Caco-2 (cell line): ENCODE data around the gene NTN4. TPM values are rescaled to one million over a fixed set of nuclear protein-coding genes. Genes with fewer than 3 reads are reported as not detected.

Experiments
- BruUV-seq: library from RNA; stranded (reverse); fragments of 400-500 nt; replicated peaks from 2 replicates; lab custom pipeline; 2021; lab: Mats Ljungman, UMichigan
- CTCF ChIA-PET: fragments of 300-600 bp; sonication (Branson Sonifier 250); formaldehyde crosslinking; loops from one replicate; lab custom pipeline; 2022; ENCODE audit warnings: antibody characterized with exemption; lab: Charles Lee
- POLR2A ChIA-PET: fragments of 300-600 bp; sonication (Branson Sonifier 250); formaldehyde crosslinking; loops from one replicate; lab custom pipeline; 2022; ENCODE audit warnings: antibody characterized with exemption; lab: Charles Lee
- DNase-seq, 2 experiments: peaks; one replicate each; pipeline versions ENCODE4 v3.0.0 to v3.0.0-alpha.2; 2020 to 2022
- H3K27me3 ChIP-seq: replicated peaks from 2 replicates; pipeline ENCODE4 v1.6.0; 2011; ENCODE audit warnings: low read length; ENCODE audit not compliant: control insufficient read depth, insufficient read depth
- H3K36me3 ChIP-seq: 2 replicates; pipeline ENCODE4 v1.5.1; 2011; ENCODE audit warnings: low read length; ENCODE audit not compliant: control insufficient read depth, insufficient read depth
- H3K4me1 ChIP-seq: fragments of 250-450 bp; sonication (Bioruptor Pico); 2 replicates; pipeline ENCODE4 v1.5.1; 2020; ENCODE audit warnings: mild to moderate bottlenecking
- H3K4me3 ChIP-seq: 2 replicates; pipeline ENCODE4 v1.5.1; 2011; ENCODE audit warnings: low read depth, mild to moderate bottlenecking, control low read depth, low read length
- H3K9me3 ChIP-seq: fragments of 250-450 bp; sonication (Bioruptor Pico); 2 replicates; pipeline ENCODE4 v1.5.1; 2020; ENCODE audit warnings: mild to moderate bottlenecking, moderate library complexity
- H3K27ac Mint-ChIP-seq: one replicate; pipeline ENCODE4 v1.8.0; 2022; ENCODE audit warnings: mixed read lengths; ENCODE audit not compliant: unreplicated experiment
- H3K27me3 Mint-ChIP-seq: one replicate; pipeline ENCODE4 v1.8.0; 2022; ENCODE audit warnings: mixed read lengths; ENCODE audit not compliant: insufficient read depth, unreplicated experiment
- H3K36me3 Mint-ChIP-seq: one replicate; pipeline ENCODE4 v1.8.0; 2022; ENCODE audit warnings: mild to moderate bottlenecking, mixed read lengths; ENCODE audit not compliant: insufficient read depth, unreplicated experiment
- H3K4me1 Mint-ChIP-seq: one replicate; pipeline ENCODE4 v1.8.0; 2022; ENCODE audit warnings: low read depth, mixed read lengths; ENCODE audit not compliant: unreplicated experiment
- H3K4me3 Mint-ChIP-seq: one replicate; pipeline ENCODE4 v1.8.0; 2022; ENCODE audit warnings: mild to moderate bottlenecking, moderate library complexity, mixed read lengths; ENCODE audit not compliant: unreplicated experiment
- H3K9me3 Mint-ChIP-seq: one replicate; pipeline ENCODE4 v1.8.0; 2022; ENCODE audit warnings: mixed read lengths; ENCODE audit not compliant: unreplicated experiment
- CTCF ChIP-seq, 2 experiments: fragments of 200-600 bp in 1 of 2; IDR thresholded peaks; 1 replicate in 1 of 2; 2 replicates in 1 of 2; pipeline versions ENCODE4 v1.5.1 to v1.8.0; 2011 to 2022; ENCODE audit warnings: antibody characterized with exemption in 1 of 2, control low read depth in 1 of 2, inconsistent platforms in 1 of 2, low read depth in 1 of 2, low read length in 1 of 2, mild to moderate bottlenecking in 1 of 2, moderate library complexity in 1 of 2; ENCODE audit not compliant: insufficient read depth in 1 of 2, severe bottlenecking in 1 of 2, unreplicated experiment in 1 of 2
- intact Hi-C: fragments of 100-400 bp; cut with micrococcal nuclease; formaldehyde crosslinking; loops from one replicate; pipeline ENCODE4 v1.10.0; 2022; ENCODE audit not compliant: unreplicated experiment
- total RNA-seq: library from RNA; stranded (reverse); gene quantifications from 2 replicates; pipeline ENCODE4 v1.2.3, GENCODE V29; 2022

Gene NTN4
- total RNA-seq, 1 experiment from 2014 or later, result 54.1 TPM

GRCh38 chr12:95810411-95810810 lies 19.8 kb upstream of the NTN4 start:
- no peaks in the 10 kb centered on the region for H3K27me3 Mint-ChIP-seq
- H3K36me3 ChIP-seq, result no peaks in the 10 kb centered on the region
- peaks cover 17% of the 10 kb centered on the region for H3K4me1 Mint-ChIP-seq
- DNase-seq, result no peak
- no peaks in the 10 kb centered on the region for H3K36me3 Mint-ChIP-seq
- H3K4me1 ChIP-seq, result peaks cover 12% of the 10 kb centered on the region
- H3K9me3 Mint-ChIP-seq, result no peaks in the 10 kb centered on the region
- ChIA-PET POLR2A (no interaction called here), CTCF (no interaction called here)
- intact Hi-C loops, result no loop called here
- no peaks in the 10 kb centered on the region for H3K27me3 ChIP-seq
- no TSS peak for BruUV-seq
- no peaks in the 10 kb centered on the region; the same call in 1 of the 2 replicates for H3K9me3 ChIP-seq
- no peak overlapping the region for H3K27ac Mint-ChIP-seq
- no peak for TF ChIP-seq CTCF (IDR thresholded peaks at IDR 0.05; ENCODE audit: insufficient read depth in 1 of 2, low read depth in 1 of 2, low read length in 1 of 2, severe bottlenecking in 1 of 2, unreplicated experiment in 1 of 2)
- no peak overlapping the region for H3K4me3 ChIP-seq
- no peak overlapping the region for H3K4me3 Mint-ChIP-seq

DNA sequence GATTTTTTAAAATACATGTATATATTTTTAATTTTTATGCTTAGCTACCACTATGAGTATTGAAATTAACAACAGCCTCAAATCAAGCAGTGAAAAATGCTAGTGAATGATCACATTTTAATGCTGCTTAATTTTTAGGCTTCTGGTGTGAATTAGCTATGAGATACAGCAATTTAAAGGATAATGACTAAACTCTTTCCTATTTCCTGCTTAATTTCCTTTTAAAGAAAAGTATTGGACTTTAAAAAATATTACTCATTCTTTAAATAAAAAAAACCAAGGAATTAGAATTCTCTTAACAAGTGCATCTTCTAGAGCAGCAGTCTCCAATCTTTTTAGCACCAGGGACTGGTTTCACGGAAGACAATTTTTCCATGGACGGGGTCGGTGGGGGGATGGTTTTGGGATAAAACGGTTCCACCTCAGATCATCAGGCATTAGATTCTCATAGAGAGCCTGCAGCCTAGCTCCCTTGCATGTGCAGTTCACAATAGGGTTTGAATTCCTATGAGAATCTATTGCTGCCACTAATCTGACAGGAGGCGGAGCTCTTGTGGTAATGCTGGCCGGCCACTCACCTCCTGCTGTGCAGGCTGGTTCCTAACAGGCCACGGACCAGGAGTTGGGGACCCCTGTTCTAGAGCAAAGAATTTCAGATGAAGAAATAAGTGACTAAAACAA lies 18.6 kb upstream of the NTN4 start:
- DNase-seq, result no peak
- ChIA-PET CTCF (no interaction called here), POLR2A (no interaction called here)
- H3K36me3 ChIP-seq, result no peaks in the 10 kb centered on the region
- no peak overlapping the region for H3K4me3 Mint-ChIP-seq
- no peak overlapping the region for H3K27ac Mint-ChIP-seq
- H3K36me3 Mint-ChIP-seq, result no peaks in the 10 kb centered on the region
- H3K27me3 ChIP-seq, result no peaks in the 10 kb centered on the region
- no TSS peak for BruUV-seq
- no peak for TF ChIP-seq CTCF (IDR thresholded peaks at IDR 0.05; ENCODE audit: insufficient read depth in 1 of 2, low read depth in 1 of 2, low read length in 1 of 2, severe bottlenecking in 1 of 2, unreplicated experiment in 1 of 2)
- intact Hi-C loops, result no loop called here
- no peaks in the 10 kb centered on the region for H3K9me3 Mint-ChIP-seq
- no peaks in the 10 kb centered on the region; the same call in 1 of the 2 replicates for H3K9me3 ChIP-seq
- peaks cover 25% of the 10 kb centered on the region for H3K4me1 Mint-ChIP-seq
- H3K4me3 ChIP-seq, result no peak overlapping the region
- no peaks in the 10 kb centered on the region for H3K27me3 Mint-ChIP-seq
- H3K4me1 ChIP-seq, result peaks cover 22% of the 10 kb centered on the region

DNA sequence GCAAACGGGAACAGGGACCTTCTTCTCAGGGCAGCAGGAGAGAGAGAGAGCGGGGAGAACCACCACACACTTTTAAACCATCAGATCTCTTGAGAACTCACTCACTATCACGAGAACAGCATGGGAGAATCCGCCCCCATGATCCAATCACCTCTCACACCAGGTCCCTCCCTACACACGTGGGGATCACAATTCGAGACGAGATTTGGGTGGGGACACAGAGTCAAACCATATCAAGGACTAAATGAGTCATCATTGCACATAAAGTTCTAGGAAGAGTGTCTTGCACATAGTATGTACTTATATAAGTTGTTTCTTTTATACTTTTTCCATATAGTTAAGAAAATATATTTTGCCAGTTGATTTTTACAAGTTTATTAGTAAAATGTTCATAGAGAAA lies 17.6 kb upstream of the NTN4 start:
- POLR2A ChIA-PET, result no interaction called here
- intact Hi-C loops, result no loop called here
- no peaks in the 10 kb centered on the region for H3K36me3 Mint-ChIP-seq
- no peaks in the 10 kb centered on the region; the same call in 1 of the 2 replicates for H3K9me3 ChIP-seq
- no peaks in the 10 kb centered on the region for H3K9me3 Mint-ChIP-seq
- peaks cover 32% of the 10 kb centered on the region for H3K4me1 ChIP-seq
- no peak for TF ChIP-seq CTCF (IDR thresholded peaks at IDR 0.05; ENCODE audit: insufficient read depth in 1 of 2, low read depth in 1 of 2, low read length in 1 of 2, severe bottlenecking in 1 of 2, unreplicated experiment in 1 of 2)
- no peak overlapping the region for H3K4me3 Mint-ChIP-seq
- CTCF ChIA-PET, result no interaction called here
- no peaks in the 10 kb centered on the region for H3K36me3 ChIP-seq
- DNase-seq, result no peak
- H3K27me3 ChIP-seq, result no peaks in the 10 kb centered on the region
- no TSS peak for BruUV-seq
- H3K4me1 Mint-ChIP-seq, result peaks cover 32% of the 10 kb centered on the region
- no peaks in the 10 kb centered on the region for H3K27me3 Mint-ChIP-seq
- no peak overlapping the region for H3K27ac Mint-ChIP-seq
- H3K4me3 ChIP-seq, result no peak overlapping the region
